Nephron (organoid): ENCODE data around the gene ZSWIM1.

ENCODE experiments used
- H3K27ac Mint-ChIP-seq, 3 experiments: 2 replicates each; pipeline ENCODE4 v1.8.0; 2020; ENCODE audit warnings: mixed read lengths in 3 of 3, mild to moderate bottlenecking in 2 of 3, moderate library complexity in 1 of 3
- H3K27me3 Mint-ChIP-seq: 2 replicates; pipeline ENCODE4 v1.8.0; 2021; ENCODE audit warnings: low read depth, mild to moderate bottlenecking, moderate library complexity, mixed read lengths
- H3K36me3 Mint-ChIP-seq: 2 replicates; pipeline ENCODE4 v1.8.0; 2020; ENCODE audit warnings: low read depth, mixed read lengths
- H3K4me1 Mint-ChIP-seq: 2 replicates; pipeline ENCODE4 v1.8.0; 2020; ENCODE audit warnings: mixed read lengths
- H3K4me3 Mint-ChIP-seq, 3 experiments: 2 replicates each; pipeline ENCODE4 v1.8.0; 2020; ENCODE audit warnings: mild to moderate bottlenecking in 3 of 3, mixed read lengths in 3 of 3, moderate library complexity in 2 of 3
- H3K9me3 Mint-ChIP-seq: 2 replicates; pipeline ENCODE4 v1.8.0; 2020; ENCODE audit warnings: mixed read lengths
- CTCF ChIP-seq, 3 experiments: fragments of 200-600 bp; sonication (generic); IDR thresholded peaks; one replicate each; pipeline ENCODE4 v1.5.0; 2021; ENCODE audit warnings: antibody characterized with exemption in 3 of 3; ENCODE audit not compliant: unreplicated experiment in 3 of 3

Gene ZSWIM1

GRCh38 chr20:45842169-45842812 is 38.7 kb upstream of the ZSWIM1 start:
- peaks cover 13% of the 10 kb centered on the region for H3K4me1 Mint-ChIP-seq
- no peak for TF ChIP-seq CTCF (IDR thresholded peaks at IDR 0.05; ENCODE audit: unreplicated experiment in 3 of 3)
- peaks cover 38% of the 10 kb centered on the region for H3K36me3 Mint-ChIP-seq
- H3K27me3 Mint-ChIP-seq: no peaks in the 10 kb centered on the region
- peak overlapping the region; percentile 14 to 61 (median 20) for H3K27ac Mint-ChIP-seq
- H3K9me3 Mint-ChIP-seq: no peaks in the 10 kb centered on the region
- H3K4me3 Mint-ChIP-seq: no peak overlapping the region

GRCh38 chr20:45843506-45843905 is 37.5 kb upstream of the ZSWIM1 start:
- no peak for TF ChIP-seq CTCF (IDR thresholded peaks at IDR 0.05; ENCODE audit: unreplicated experiment in 3 of 3)

GRCh38 chr20:45845452-45845851 is 35.6 kb upstream of the ZSWIM1 start:
- Mint-ChIP-seq H3K36me3 (peaks cover 50% of the 10 kb centered on the region), H3K4me1 (peaks cover 11% of the 10 kb centered on the region), H3K4me3 (no peak overlapping the region), H3K27ac (no peak overlapping the region), H3K9me3 (no peaks in the 10 kb centered on the region), H3K27me3 (no peaks in the 10 kb centered on the region)
- no peak for TF ChIP-seq CTCF (IDR thresholded peaks at IDR 0.05; ENCODE audit: unreplicated experiment in 3 of 3)

More at GRCh38 chr20:45843506-45843905, 37.5 kb upstream of the ZSWIM1 start:
- Mint-ChIP-seq H3K4me3 (no peak overlapping the region), H3K27ac (no peak overlapping the region), H3K36me3 (peaks cover 41% of the 10 kb centered on the region), H3K9me3 (no peaks in the 10 kb centered on the region), H3K4me1 (peaks cover 11% of the 10 kb centered on the region), H3K27me3 (no peaks in the 10 kb centered on the region)

- Mint-ChIP-seq H3K4me3 (no peak overlapping the region), H3K36me3 (peaks cover 42% of the 10 kb centered on the region), H3K27me3 (no peaks in the 10 kb centered on the region), H3K27ac (no peak overlapping the region), H3K4me1 (no peaks in the 10 kb centered on the region), H3K9me3 (no peaks in the 10 kb centered on the region)
- TF ChIP-seq CTCF (IDR thresholded peaks at IDR 0.05; ENCODE audit: unreplicated experiment in 3 of 3): no peak
Observed at GRCh38 chr20:45848421-45848820, 32.6 kb upstream of the ZSWIM1 start.

- H3K4me1 Mint-ChIP-seq: peaks cover 5% of the 10 kb centered on the region
- TF ChIP-seq CTCF (IDR thresholded peaks at IDR 0.05; ENCODE audit: unreplicated experiment in 3 of 3): no peak
- no peaks in the 10 kb centered on the region for H3K27me3 Mint-ChIP-seq
- no peak overlapping the region for H3K27ac Mint-ChIP-seq
- H3K36me3 Mint-ChIP-seq: peaks cover 43% of the 10 kb centered on the region
- H3K4me3 Mint-ChIP-seq: no peak overlapping the region
- H3K9me3 Mint-ChIP-seq: no peaks in the 10 kb centered on the region
Observed at GRCh38 chr20:45848969-45849582, 32.0 kb upstream of the ZSWIM1 start.

GRCh38 chr20:45850238-45850637 is 30.8 kb upstream of the ZSWIM1 start:
- Mint-ChIP-seq H3K36me3 (peaks cover 36% of the 10 kb centered on the region), H3K27me3 (no peaks in the 10 kb centered on the region), H3K9me3 (no peaks in the 10 kb centered on the region), H3K4me1 (peaks cover 13% of the 10 kb centered on the region), H3K4me3 (no peak overlapping the region), H3K27ac (no peak overlapping the region)
- no peak for TF ChIP-seq CTCF (IDR thresholded peaks at IDR 0.05; ENCODE audit: unreplicated experiment in 3 of 3)
